Muscle layer of colon (tissue), 2 donors: ENCODE results near the gene TJP1.

Source experiments
- H3K27ac ChIP-seq: one replicate; pipeline ENCODE4 v1.7.0; 2013; ENCODE audit warnings: low read depth, mild to moderate bottlenecking, low read length, moderate library complexity
- H3K27me3 ChIP-seq, 2 donors: one replicate each; pipeline ENCODE4 v1.7.0; 2013; ENCODE audit warnings: low read length in 2 of 2, mild to moderate bottlenecking in 2 of 2; ENCODE audit not compliant: insufficient read depth in 2 of 2, control insufficient read depth in 1 of 2
- H3K36me3 ChIP-seq: one replicate; pipeline ENCODE4 v1.7.0; 2013; ENCODE audit warnings: mild to moderate bottlenecking, low read length; ENCODE audit not compliant: insufficient read depth
- H3K4me1 ChIP-seq: one replicate; pipeline ENCODE4 v1.7.0; 2013; ENCODE audit warnings: mild to moderate bottlenecking, low read length; ENCODE audit not compliant: insufficient read depth
- H3K4me3 ChIP-seq, 2 donors: one replicate each; pipeline ENCODE4 v1.7.0; 2013; ENCODE audit warnings: low read length in 2 of 2, low read depth in 1 of 2, mild to moderate bottlenecking in 1 of 2, moderate library complexity in 1 of 2
- H3K9ac ChIP-seq: one replicate; pipeline ENCODE4 v1.7.0; 2013; ENCODE audit warnings: low read length
- H3K9me3 ChIP-seq: one replicate; pipeline ENCODE4 v1.7.0; 2013; ENCODE audit warnings: mild to moderate bottlenecking, low read length
- donor health status: abdominal sarcoma.
- donor health status: Adenocarcinoma of cecum.

The TJP1 gene

DNA sequence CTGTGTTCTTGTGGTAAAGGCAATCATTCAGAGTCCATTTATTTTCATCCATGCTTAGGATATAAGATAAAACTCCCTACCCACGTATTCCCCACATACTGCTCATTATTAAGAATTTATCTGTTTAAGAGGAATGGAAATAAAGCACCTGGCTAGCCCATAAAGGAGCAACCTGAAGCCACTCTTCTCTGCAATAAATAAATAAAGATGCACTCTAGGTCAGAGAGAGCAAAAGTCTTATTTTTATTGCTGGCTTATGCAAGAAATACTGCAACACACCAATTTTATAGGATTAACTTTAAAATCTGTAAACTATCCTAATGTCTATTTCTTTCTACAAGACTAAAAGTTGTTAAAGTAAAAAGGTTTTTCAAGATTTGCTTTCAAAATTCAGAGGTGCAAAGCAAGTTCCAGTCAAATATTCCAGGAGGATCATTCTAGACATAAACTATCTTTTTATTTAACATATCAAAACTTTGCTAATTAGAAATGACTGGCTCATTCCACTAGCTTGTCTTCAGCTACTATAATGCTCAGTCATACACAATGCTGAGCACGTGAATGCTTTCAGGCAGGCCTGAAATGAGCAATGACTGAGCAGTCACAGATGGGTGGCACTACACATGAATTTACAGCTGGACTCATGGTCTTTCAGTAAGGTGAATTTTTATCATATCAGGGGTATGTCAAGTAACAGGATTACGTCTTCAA lies 7.1 kb downstream of the TJP1 start:
- Histone ChIP-seq H3K4me1 (peaks cover 48% of the 10 kb centered on the region), H3K27ac (no peak overlapping the region), H3K4me3 (no peak overlapping the region), H3K36me3 (no peaks in the 10 kb centered on the region), H3K9me3 (no peaks in the 10 kb centered on the region), H3K27me3 (no peaks in the 10 kb centered on the region), H3K9ac (no peak overlapping the region)

- Histone ChIP-seq H3K27ac (no peak overlapping the region), H3K4me3 (no peak overlapping the region), H3K36me3 (no peaks in the 10 kb centered on the region), H3K9ac (no peak overlapping the region), H3K4me1 (peaks cover 48% of the 10 kb centered on the region), H3K9me3 (no peaks in the 10 kb centered on the region), H3K27me3 (no peaks in the 10 kb centered on the region)
These were observed 9.3 kb downstream of the TJP1 start for GRCh38 chr15:29813009-29813408.

GRCh38 chr15:29812384-29812694 lies 9.9 kb downstream of the TJP1 start:
- Histone ChIP-seq H3K9me3 (no peaks in the 10 kb centered on the region), H3K36me3 (no peaks in the 10 kb centered on the region), H3K27ac (no peak overlapping the region), H3K9ac (no peak overlapping the region), H3K4me3 (no peak overlapping the region), H3K27me3 (no peaks in the 10 kb centered on the region), H3K4me1 (peaks cover 48% of the 10 kb centered on the region)

GRCh38 chr15:29811691-29812383 lies 10.4 kb downstream of the TJP1 start:
- Histone ChIP-seq H3K9me3 (no peaks in the 10 kb centered on the region), H3K4me1 (peaks cover 48% of the 10 kb centered on the region), H3K27me3 (no peaks in the 10 kb centered on the region), H3K27ac (no peak overlapping the region), H3K4me3 (no peak overlapping the region), H3K9ac (no peak overlapping the region), H3K36me3 (no peaks in the 10 kb centered on the region)

DNA sequence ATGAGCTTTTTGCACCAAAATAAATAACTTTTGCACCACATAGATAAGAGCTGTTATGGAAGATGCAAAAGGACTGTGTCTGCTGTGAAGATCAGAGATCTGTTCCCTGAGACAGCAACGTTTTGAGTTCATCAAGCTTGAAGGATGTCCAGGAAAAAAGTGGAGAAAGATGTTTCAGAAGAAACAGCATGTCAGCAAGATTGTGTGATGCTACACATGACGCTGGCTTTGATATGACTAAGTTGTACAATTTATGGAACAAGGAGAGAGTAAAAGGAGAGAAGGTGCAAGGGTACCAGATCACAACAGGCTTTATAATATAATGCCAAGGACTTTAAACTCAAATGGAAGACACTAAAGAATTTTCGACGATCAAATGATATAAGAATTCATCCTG lies 16.6 kb downstream of the TJP1 start:
- Histone ChIP-seq H3K36me3 (no peaks in the 10 kb centered on the region), H3K27me3 (no peaks in the 10 kb centered on the region), H3K27ac (peak overlapping the region; percentile 20), H3K4me1 (peaks cover 55% of the 10 kb centered on the region), H3K9me3 (no peaks in the 10 kb centered on the region), H3K9ac (no peak overlapping the region), H3K4me3 (no peak overlapping the region)

DNA sequence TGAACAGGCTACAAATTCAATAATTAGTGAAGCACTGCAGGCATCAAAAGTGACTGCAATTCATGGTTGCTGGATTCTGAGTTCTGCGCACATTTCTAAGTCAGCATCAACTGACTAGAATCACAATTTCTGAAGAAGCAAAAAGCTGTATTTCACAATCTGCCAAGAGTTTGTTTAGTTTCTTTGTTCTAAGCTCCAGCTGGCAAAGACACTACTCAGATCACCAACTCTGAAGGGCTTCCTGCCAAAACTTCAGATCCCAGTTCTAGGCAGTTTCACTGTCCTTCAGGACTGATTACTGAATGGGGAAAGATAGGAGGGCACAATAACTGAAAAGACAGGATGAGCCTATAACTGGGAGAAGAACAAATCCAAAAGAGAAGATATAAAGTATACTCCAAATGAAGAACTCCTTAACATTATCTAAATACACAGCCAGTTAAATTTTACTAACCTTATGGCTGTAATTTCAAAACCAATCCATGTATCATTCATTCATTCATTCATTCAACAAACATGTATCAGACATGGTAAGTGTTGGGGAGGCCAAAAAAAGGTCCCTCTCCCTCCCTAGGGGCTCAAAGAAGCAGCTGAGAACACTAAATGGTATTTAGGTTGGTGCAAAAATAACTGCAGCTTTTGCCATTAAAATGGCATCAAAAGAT lies 17.1 kb downstream of the TJP1 start:
- Histone ChIP-seq H3K9ac (no peak overlapping the region), H3K9me3 (no peaks in the 10 kb centered on the region), H3K4me1 (peaks cover 56% of the 10 kb centered on the region), H3K27me3 (no peaks in the 10 kb centered on the region), H3K4me3 (no peak overlapping the region), H3K27ac (peak overlapping the region; percentile 20), H3K36me3 (no peaks in the 10 kb centered on the region)

GRCh38 chr15:29802411-29802810 lies 19.9 kb downstream of the TJP1 start:
- Histone ChIP-seq H3K4me3 (no peak overlapping the region), H3K9ac (no peak overlapping the region), H3K27me3 (no peaks in the 10 kb centered on the region), H3K27ac (no peak overlapping the region), H3K36me3 (no peaks in the 10 kb centered on the region), H3K9me3 (no peaks in the 10 kb centered on the region), H3K4me1 (peaks cover 56% of the 10 kb centered on the region)

GRCh38 chr15:29800491-29801366 lies 21.5 kb downstream of the TJP1 start:
- Histone ChIP-seq H3K4me1 (peaks cover 45% of the 10 kb centered on the region), H3K36me3 (no peaks in the 10 kb centered on the region), H3K4me3 (no peak overlapping the region), H3K9me3 (no peaks in the 10 kb centered on the region), H3K9ac (no peak overlapping the region), H3K27me3 (no peaks in the 10 kb centered on the region), H3K27ac (peak overlapping the region; percentile 32)

DNA sequence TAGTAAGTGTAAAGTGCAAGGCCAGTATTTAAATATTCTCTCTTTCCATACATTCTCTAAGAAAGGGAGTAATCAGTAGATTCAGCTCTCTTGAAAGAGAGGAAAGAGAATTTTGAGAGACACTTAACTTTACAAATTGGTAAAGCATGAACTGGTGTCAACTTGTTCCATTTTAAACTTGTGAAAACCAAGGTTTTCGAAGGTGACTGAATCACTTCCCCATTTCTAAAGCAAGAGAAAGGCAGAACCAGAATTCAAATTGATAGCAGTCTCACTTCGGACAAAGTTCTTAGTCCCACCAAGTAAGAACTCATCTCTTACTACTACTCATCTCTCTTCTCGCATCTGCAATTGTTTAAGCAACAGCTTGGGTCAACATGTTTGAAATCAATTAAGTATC lies 22.4 kb downstream of the TJP1 start:
- Histone ChIP-seq H3K4me1 (peaks cover 36% of the 10 kb centered on the region), H3K36me3 (no peaks in the 10 kb centered on the region), H3K9me3 (no peaks in the 10 kb centered on the region), H3K27ac (no peak overlapping the region), H3K9ac (no peak overlapping the region), H3K27me3 (no peaks in the 10 kb centered on the region), H3K4me3 (no peak overlapping the region)

- Histone ChIP-seq H3K9me3 (no peaks in the 10 kb centered on the region), H3K4me1 (peaks cover 3% of the 10 kb centered on the region)
These were observed 26.7 kb downstream of the TJP1 start for GRCh38 chr15:29795610-29796009.

More at GRCh38 chr15:29795610-29796009, 26.7 kb downstream of the TJP1 start:
- H3K36me3 ChIP-seq = peaks cover 4% of the 10 kb centered on the region
- no peak overlapping the region for H3K4me3 ChIP-seq
- H3K27me3 ChIP-seq = no peaks in the 10 kb centered on the region
- no peak overlapping the region for H3K9ac ChIP-seq
- H3K27ac ChIP-seq = no peak overlapping the region
